ENCODE measurements around the gene TTC9.

Gene TTC9

GRCh38 chr14:70724110-70724509, 82.4 kb downstream of the TTC9 start:
- Histone ChIP-seq H3K4me3 (ENCODE audit: insufficient read length, low read depth) (no peak overlapping the region), H3K9me3 (ENCODE audit: insufficient read depth, low read length) (no peaks in the 10 kb centered on the region), H3K27me3 (ENCODE audit: insufficient read depth, insufficient read length) (no peaks in the 10 kb centered on the region), H3K4me1 (ENCODE audit: insufficient read depth, insufficient read length) (peaks cover 12% of the 10 kb centered on the region), H3K9ac (ENCODE audit: insufficient read length, low read depth) (no peak overlapping the region), H3K36me3 (ENCODE audit: insufficient read depth, insufficient read length, low read length) (peaks cover 7% of the 10 kb centered on the region)
- TF ChIP-seq ZNF274 (IDR thresholded peaks at IDR 0.05; ENCODE audit: low read depth, low read length) (no peak), YY1 (IDR thresholded peaks at IDR 0.05; ENCODE audit: insufficient read depth, insufficient read length) (no peak), SUZ12 (IDR thresholded peaks at IDR 0.05; ENCODE audit: extremely low read depth, insufficient read depth, insufficient read length) (no peak)
- DNase-seq (ENCODE audit: low read depth, low spot score): no peak

- Histone ChIP-seq H3K4me1 (ENCODE audit: insufficient read depth, insufficient read length) (peaks cover 12% of the 10 kb centered on the region), H3K36me3 (ENCODE audit: insufficient read depth, insufficient read length, low read length) (peaks cover 15% of the 10 kb centered on the region), H3K4me3 (ENCODE audit: insufficient read length, low read depth) (no peak overlapping the region), H3K9ac (ENCODE audit: insufficient read length, low read depth) (no peak overlapping the region), H3K27me3 (ENCODE audit: insufficient read depth, insufficient read length) (no peaks in the 10 kb centered on the region), H3K9me3 (ENCODE audit: insufficient read depth, low read length) (no peaks in the 10 kb centered on the region)
- DNase-seq (ENCODE audit: low read depth, low spot score): no peak
- TF ChIP-seq ZNF274 (IDR thresholded peaks at IDR 0.05; ENCODE audit: low read depth, low read length) (no peak), YY1 (IDR thresholded peaks at IDR 0.05; ENCODE audit: insufficient read depth, insufficient read length) (no peak), SUZ12 (IDR thresholded peaks at IDR 0.05; ENCODE audit: extremely low read depth, insufficient read depth, insufficient read length) (no peak)
These were observed 83.2 kb downstream of the TTC9 start for GRCh38 chr14:70724944-70725343.
